Peyer's patch (tissue), 4 donors: Measurements from ENCODE around the gene CD40.

Experiments used
- POLR2A ChIP-seq, 2 donors: fragments of 450-650 bp; IDR thresholded peaks; one replicate each; pipeline ENCODE4 v1.5.1; 2017; ENCODE audit warnings: antibody characterized with exemption in 2 of 2, mild to moderate bottlenecking in 2 of 2, moderate library complexity in 2 of 2
- TF ChIP-seq, protein P1 (sequence below), 6 experiments: fragments of 450-650 bp in 4 of 6; fragments of 200-600 bp in 2 of 6; sonication (generic) in 1 of 6; IDR thresholded peaks; one replicate each; pipeline ENCODE4 v1.5.1; 2017 to 2019; ENCODE audit warnings: antibody characterized with exemption in 6 of 6, mild to moderate bottlenecking in 3 of 6, moderate library complexity in 1 of 6

DNA sequence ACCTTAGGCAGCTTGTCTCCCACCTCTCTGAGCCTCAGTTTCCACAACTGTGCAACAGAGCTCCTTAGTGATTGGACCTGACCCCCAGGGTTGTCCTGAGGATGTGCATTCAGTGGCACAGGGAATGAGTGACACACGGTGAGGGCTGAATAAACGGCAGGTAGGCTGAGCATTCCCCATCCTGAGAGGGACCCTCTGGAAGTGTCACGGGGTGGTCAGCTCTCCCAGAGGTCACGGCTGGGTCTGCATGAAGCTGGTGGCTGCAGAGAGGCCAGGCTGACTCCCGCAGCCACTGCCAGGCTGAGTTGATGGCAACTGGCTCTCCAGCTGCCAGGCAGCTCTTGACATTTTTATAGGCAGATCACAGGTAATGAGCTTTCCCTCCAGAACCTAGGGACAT is 42.5 kb downstream of the CD40 start:
- TF ChIP-seq, protein P1, sequence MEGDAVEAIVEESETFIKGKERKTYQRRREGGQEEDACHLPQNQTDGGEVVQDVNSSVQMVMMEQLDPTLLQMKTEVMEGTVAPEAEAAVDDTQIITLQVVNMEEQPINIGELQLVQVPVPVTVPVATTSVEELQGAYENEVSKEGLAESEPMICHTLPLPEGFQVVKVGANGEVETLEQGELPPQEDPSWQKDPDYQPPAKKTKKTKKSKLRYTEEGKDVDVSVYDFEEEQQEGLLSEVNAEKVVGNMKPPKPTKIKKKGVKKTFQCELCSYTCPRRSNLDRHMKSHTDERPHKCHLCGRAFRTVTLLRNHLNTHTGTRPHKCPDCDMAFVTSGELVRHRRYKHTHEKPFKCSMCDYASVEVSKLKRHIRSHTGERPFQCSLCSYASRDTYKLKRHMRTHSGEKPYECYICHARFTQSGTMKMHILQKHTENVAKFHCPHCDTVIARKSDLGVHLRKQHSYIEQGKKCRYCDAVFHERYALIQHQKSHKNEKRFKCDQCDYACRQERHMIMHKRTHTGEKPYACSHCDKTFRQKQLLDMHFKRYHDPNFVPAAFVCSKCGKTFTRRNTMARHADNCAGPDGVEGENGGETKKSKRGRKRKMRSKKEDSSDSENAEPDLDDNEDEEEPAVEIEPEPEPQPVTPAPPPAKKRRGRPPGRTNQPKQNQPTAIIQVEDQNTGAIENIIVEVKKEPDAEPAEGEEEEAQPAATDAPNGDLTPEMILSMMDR (IDR thresholded peaks at IDR 0.05), result no peak
- TF ChIP-seq POLR2A (IDR thresholded peaks at IDR 0.05), result no peak
